ENCODE data around the gene KRT8. TPM values are rescaled to one million over a fixed set of nuclear protein-coding genes. Genes with fewer than 3 reads are reported as not detected.
"Not testable (repeated sequence)": the region's sequence is repeated elsewhere in the genome, so short reads cannot be mapped to it uniquely, and the experiment has no call there.

Gene KRT8
- total RNA-seq, 2 donors from 2014 or later: 182 to 536 TPM

GRCh38 chr12:52884526-52885293 is 20.2 kb downstream of the KRT8 start:
- TF ChIP-seq CTCF (IDR thresholded peaks at IDR 0.05) (peak; percentile 67 to 96 (median 96)), POLR2AphosphoS5 (IDR thresholded peaks at IDR 0.05) (peak; percentile 44), POLR2A (IDR thresholded peaks at IDR 0.05) (no peak)
- peak; percentile 78 for DNase-seq (ENCODE audit: low spot score)
- intact Hi-C loops (cut with DNase I): loop anchor here (1.0 kb wide), 1 partner anchor 97 kb away; no protein-coding TSS in a partner anchor
- Histone ChIP-seq H3K27ac (no peak overlapping the region), H3K36me3 (no peaks in the 10 kb centered on the region), H3K9me3 (no peaks in the 10 kb centered on the region), H3K4me3 (no peak overlapping the region), H3K4me1 (replicated peaks) (no peaks in the 10 kb centered on the region), H3K27me3 (replicated peaks; ENCODE audit: insufficient read depth) (no peaks in the 10 kb centered on the region)
- 34% methylated on average over 13 of the region's 13 CpGs for WGBS

- WGBS: 83% methylated on average over 8 of the region's 8 CpGs
These were observed 24.4 kb downstream of the KRT8 start for GRCh38 chr12:52880499-52880898.

GRCh38 chr12:52879394-52880351 is 25.2 kb downstream of the KRT8 start:
- WGBS: 9% methylated on average over 33 of the region's 38 CpGs
- Histone ChIP-seq H3K36me3 (no peaks in the 10 kb centered on the region), H3K4me3 (no peak overlapping the region), H3K27ac (peak overlapping the region; percentile 53 to 69), H3K9me3 (no peaks in the 10 kb centered on the region), H3K27me3 (replicated peaks; ENCODE audit: insufficient read depth) (no peaks in the 10 kb centered on the region), H3K4me1 (replicated peaks) (no peaks in the 10 kb centered on the region)
- intact Hi-C loops (cut with DNase I): loop anchor here (2.0 kb wide), 1 partner anchor 727 kb away; no protein-coding TSS in a partner anchor
- peak; percentile 89 for DNase-seq (ENCODE audit: low spot score)
- TF ChIP-seq CTCF (IDR thresholded peaks at IDR 0.05) (peak in 3 of 4 experiments; percentile 89 to 94 (median 90)), POLR2AphosphoS5 (IDR thresholded peaks at IDR 0.05) (peak; percentile 41), POLR2A (IDR thresholded peaks at IDR 0.05) (no peak)

More at GRCh38 chr12:52880499-52880898, 24.4 kb downstream of the KRT8 start:
- H3K27me3 ChIP-seq (replicated peaks; ENCODE audit: insufficient read depth); H3K4me3 ChIP-seq; DNase-seq (ENCODE audit: low spot score); intact Hi-C loops (cut with DNase I); H3K9me3 ChIP-seq; H3K27ac ChIP-seq; H3K36me3 ChIP-seq; H3K4me1 ChIP-seq (replicated peaks): not testable (repeated sequence)

GRCh38 chr12:52878507-52879393 is 26.1 kb downstream of the KRT8 start:
- Histone ChIP-seq H3K4me3 (no peak overlapping the region), H3K27me3 (replicated peaks; ENCODE audit: insufficient read depth) (no peaks in the 10 kb centered on the region), H3K4me1 (replicated peaks) (no peaks in the 10 kb centered on the region), H3K27ac (peak overlapping the region; percentile 53 to 69), H3K9me3 (no peaks in the 10 kb centered on the region), H3K36me3 (no peaks in the 10 kb centered on the region)
- WGBS: 50% methylated on average over 17 of the region's 17 CpGs
- intact Hi-C loops (cut with DNase I): loop anchor here (2.0 kb wide), 1 partner anchor 726 kb away; no protein-coding TSS in a partner anchor
- TF ChIP-seq POLR2AphosphoS5 (IDR thresholded peaks at IDR 0.05): no peak
- TF ChIP-seq CTCF (IDR thresholded peaks at IDR 0.05): no peak
- TF ChIP-seq POLR2A (IDR thresholded peaks at IDR 0.05): no peak
- DNase-seq (ENCODE audit: low spot score): peak; percentile 45

All from prostate gland (tissue), 2 donors.